Lower leg skin (tissue), 3 donors: ENCODE measurements around the gene RPTOR.

Experiments used
- POLR2A ChIP-seq, 2 donors: fragments of 450-650 bp; IDR thresholded peaks; one replicate each; pipeline ENCODE4 v1.6.1; 2016 to 2017; ENCODE audit warnings: antibody characterized with exemption in 2 of 2, mild to moderate bottlenecking in 1 of 2, moderate library complexity in 1 of 2
- TF ChIP-seq, protein P1 (sequence below), 3 donors: fragments of 450-650 bp; IDR thresholded peaks; one replicate each; pipeline ENCODE4 v1.5.1; 2016; ENCODE audit warnings: antibody characterized with exemption in 3 of 3, mild to moderate bottlenecking in 3 of 3, moderate library complexity in 2 of 3

DNA sequence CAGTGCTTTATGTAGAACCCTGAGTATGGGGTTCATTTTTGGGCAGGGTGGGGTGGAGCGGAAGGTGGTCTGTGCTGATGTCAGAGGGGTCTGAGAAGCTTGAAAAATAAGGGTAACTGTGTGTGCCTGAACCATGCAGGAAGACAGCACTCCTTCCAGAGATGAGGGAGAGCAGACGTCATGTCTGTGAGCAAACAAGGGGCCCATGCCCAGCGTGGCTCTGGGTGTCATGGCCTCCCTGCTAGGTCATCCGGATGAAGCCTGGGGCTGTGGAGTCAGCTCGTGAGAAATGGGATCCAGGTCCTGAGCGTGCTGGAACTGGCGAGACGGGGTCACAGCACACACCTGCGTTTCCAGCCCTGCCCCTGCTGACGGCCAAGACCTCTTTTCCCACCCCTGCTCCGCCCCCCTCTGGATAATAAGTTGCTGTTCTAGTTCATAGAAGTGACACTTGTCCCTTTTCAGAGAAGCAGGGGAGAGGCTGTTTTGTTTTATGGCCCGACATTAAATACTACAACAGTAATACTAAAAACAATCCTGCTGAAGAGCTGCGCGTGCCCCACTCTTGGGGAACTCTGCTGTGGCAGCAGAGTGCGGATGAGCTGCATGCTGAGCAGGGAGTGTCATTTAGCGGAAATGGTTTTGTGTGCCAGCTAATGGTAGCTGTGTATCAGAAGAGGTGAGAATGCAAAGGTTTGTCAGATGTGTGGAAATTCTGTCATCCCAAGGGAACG, 92.6 kb downstream of the RPTOR start:
- TF ChIP-seq, protein P1, sequence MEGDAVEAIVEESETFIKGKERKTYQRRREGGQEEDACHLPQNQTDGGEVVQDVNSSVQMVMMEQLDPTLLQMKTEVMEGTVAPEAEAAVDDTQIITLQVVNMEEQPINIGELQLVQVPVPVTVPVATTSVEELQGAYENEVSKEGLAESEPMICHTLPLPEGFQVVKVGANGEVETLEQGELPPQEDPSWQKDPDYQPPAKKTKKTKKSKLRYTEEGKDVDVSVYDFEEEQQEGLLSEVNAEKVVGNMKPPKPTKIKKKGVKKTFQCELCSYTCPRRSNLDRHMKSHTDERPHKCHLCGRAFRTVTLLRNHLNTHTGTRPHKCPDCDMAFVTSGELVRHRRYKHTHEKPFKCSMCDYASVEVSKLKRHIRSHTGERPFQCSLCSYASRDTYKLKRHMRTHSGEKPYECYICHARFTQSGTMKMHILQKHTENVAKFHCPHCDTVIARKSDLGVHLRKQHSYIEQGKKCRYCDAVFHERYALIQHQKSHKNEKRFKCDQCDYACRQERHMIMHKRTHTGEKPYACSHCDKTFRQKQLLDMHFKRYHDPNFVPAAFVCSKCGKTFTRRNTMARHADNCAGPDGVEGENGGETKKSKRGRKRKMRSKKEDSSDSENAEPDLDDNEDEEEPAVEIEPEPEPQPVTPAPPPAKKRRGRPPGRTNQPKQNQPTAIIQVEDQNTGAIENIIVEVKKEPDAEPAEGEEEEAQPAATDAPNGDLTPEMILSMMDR (IDR thresholded peaks at IDR 0.05) = no peak
- TF ChIP-seq POLR2A (IDR thresholded peaks at IDR 0.05) = no peak
